DMS114 treated with DMSO at 0.1 percent for 48 hours (cell line): ENCODE measurements around the gene UMODL1.
"Not testable (repeated sequence)": the region's sequence is repeated elsewhere in the genome, so short reads cannot be mapped to it uniquely, and the experiment has no call there.

Experiments used
- DNase-seq: peaks from one replicate; lab custom pipeline; 2025; ENCODE audit not compliant: unreplicated experiment; lab: John Stamatoyannopoulos, UW

UMODL1 gene

GRCh38 chr21:42113926-42114409, 42.9 kb downstream of the UMODL1 start:
- DNase-seq: no peak

GRCh38 chr21:42114646-42115045, 43.5 kb downstream of the UMODL1 start:
- DNase-seq: no peak

GRCh38 chr21:42115136-42115683, 44.1 kb downstream of the UMODL1 start:
- no peak for DNase-seq

- DNase-seq: not testable (repeated sequence)
Observed at GRCh38 chr21:42116551-42116950, 45.4 kb downstream of the UMODL1 start.

- DNase-seq: peak; percentile 23
Observed at GRCh38 chr21:42117229-42117966, 46.3 kb downstream of the UMODL1 start.

GRCh38 chr21:42117967-42118780, 47.1 kb downstream of the UMODL1 start:
- DNase-seq: no peak

GRCh38 chr21:42118901-42119300, 47.8 kb downstream of the UMODL1 start:
- no peak for DNase-seq

GRCh38 chr21:42120101-42120902, 49.2 kb downstream of the UMODL1 start:
- DNase-seq: no peak

- DNase-seq: no peak
Observed at GRCh38 chr21:42120903-42121535, 49.9 kb downstream of the UMODL1 start.

- no peak for DNase-seq
Observed at GRCh38 chr21:42121794-42122193, 50.7 kb downstream of the UMODL1 start.

GRCh38 chr21:42122398-42122797, 51.3 kb downstream of the UMODL1 start:
- DNase-seq: no peak

- no peak for DNase-seq
Observed at GRCh38 chr21:42122808-42123207, 51.7 kb downstream of the UMODL1 start.

GRCh38 chr21:42123219-42123908, 52.2 kb downstream of the UMODL1 start:
- no peak for DNase-seq

- DNase-seq: no peak
Observed at GRCh38 chr21:42124081-42124480, 53.0 kb downstream of the UMODL1 start.

- DNase-seq: no peak
Observed at GRCh38 chr21:42124826-42125570, 53.9 kb downstream of the UMODL1 start.

- no peak for DNase-seq
Observed at GRCh38 chr21:42125571-42126544, 54.7 kb downstream of the UMODL1 start.

- DNase-seq: no peak
Observed at GRCh38 chr21:42127164-42128150, 56.3 kb downstream of the UMODL1 start.
